ENCODE data around the gene PLD4.
"Not testable (repeated sequence)": the region's sequence is repeated elsewhere in the genome, so short reads cannot be mapped to it uniquely, and the experiment has no call there.

PLD4 gene

GRCh38 chr14:104897330-104898194, 27.1 kb upstream of the PLD4 start:
- peak; percentile 22 for DNase-seq (ENCODE audit: low spot score)
- TF ChIP-seq, protein P1, sequence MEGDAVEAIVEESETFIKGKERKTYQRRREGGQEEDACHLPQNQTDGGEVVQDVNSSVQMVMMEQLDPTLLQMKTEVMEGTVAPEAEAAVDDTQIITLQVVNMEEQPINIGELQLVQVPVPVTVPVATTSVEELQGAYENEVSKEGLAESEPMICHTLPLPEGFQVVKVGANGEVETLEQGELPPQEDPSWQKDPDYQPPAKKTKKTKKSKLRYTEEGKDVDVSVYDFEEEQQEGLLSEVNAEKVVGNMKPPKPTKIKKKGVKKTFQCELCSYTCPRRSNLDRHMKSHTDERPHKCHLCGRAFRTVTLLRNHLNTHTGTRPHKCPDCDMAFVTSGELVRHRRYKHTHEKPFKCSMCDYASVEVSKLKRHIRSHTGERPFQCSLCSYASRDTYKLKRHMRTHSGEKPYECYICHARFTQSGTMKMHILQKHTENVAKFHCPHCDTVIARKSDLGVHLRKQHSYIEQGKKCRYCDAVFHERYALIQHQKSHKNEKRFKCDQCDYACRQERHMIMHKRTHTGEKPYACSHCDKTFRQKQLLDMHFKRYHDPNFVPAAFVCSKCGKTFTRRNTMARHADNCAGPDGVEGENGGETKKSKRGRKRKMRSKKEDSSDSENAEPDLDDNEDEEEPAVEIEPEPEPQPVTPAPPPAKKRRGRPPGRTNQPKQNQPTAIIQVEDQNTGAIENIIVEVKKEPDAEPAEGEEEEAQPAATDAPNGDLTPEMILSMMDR (IDR thresholded peaks at IDR 0.05; ENCODE audit: extremely low read depth, missing control alignments) = no peak

DNA sequence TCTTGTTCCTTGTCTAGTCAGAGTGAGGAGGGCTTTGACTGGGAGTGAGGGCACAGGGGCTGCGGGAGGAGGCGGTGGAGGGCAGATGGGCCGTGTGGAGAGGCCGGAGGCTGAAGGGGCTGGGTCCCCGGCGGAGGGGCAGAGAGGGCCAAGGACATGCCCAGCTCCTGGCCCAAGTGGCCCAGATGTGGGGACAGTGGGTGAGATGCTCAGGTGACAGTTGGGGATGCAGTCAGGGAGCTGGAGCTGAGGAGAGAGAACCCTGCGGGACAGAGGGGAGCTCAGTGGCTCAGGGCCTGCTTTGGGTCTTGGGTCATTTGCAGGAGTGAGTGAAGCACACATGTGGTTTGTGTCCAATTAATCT, 26.5 kb upstream of the PLD4 start:
- no peak for DNase-seq (ENCODE audit: low spot score)
- TF ChIP-seq, protein P1 (IDR thresholded peaks at IDR 0.05; ENCODE audit: extremely low read depth, missing control alignments) = no peak

- TF ChIP-seq, protein P1 (IDR thresholded peaks at IDR 0.05; ENCODE audit: extremely low read depth, missing control alignments) = no peak
- DNase-seq (ENCODE audit: low spot score) = no peak
These were observed 25.7 kb upstream of the PLD4 start for GRCh38 chr14:104898870-104899510.

DNA sequence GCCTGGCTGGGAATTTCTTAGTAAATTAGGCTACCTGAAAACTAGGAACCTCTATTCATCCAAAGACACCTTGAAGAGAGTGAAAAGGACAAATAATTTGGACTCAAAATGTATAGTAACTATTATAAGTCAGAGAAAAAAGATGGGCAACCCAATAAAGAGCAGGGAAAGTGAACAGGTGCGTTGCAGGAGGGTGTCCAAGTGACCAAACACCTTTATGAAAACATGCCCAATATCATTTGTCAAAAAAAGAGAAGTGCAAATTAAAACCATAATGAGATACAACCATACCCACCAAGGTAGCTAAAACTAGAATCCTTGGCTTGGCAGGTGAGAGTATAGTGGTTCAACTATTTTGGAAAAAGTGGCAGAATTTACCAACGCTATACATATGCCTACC, 24.9 kb upstream of the PLD4 start:
- TF ChIP-seq, protein P1 (IDR thresholded peaks at IDR 0.05; ENCODE audit: extremely low read depth, missing control alignments) = no peak
- DNase-seq (ENCODE audit: low spot score) = no peak

DNA sequence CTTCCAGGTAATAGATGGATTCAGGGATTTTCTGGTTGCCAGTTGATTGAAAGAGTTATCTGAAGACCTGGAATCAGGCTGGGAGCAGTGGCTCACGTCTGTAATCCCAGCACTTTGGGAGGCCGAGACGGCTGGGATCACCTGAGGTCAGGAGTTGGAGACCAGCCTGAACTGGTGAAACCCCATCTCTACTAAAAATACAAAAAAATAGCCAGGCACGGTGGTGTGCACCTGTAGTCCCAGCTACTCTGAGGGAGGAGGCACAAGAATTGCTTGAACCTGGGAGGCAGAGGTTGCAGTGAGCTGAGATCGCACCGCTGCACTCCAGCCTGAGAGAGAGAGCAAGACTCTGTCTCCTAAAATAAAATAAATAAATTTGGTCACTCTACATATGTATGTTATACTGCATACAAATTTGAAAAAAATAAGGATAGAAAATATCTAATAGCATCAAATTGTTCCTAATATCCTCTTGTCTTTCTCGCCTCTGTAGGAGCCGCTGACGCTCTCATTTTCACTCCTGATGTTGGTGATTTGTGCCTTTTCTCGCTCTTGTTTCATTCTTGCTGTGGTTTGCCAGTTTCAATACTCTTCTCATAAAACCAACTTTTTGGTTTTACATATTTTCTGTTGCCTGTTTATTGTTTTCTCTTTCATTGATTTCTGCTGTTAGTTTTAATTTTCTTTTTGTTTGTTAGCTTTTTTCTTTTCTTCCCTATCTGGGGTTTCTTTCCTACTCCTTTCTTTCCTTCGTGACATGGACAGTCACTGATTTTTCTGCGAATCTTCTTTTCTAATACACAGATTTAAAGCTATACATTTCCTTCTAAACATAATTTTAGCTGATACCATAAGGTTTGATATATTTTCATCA, 23.8 kb upstream of the PLD4 start:
- peak; percentile 56 for DNase-seq (ENCODE audit: low spot score)
- TF ChIP-seq, protein P1 (IDR thresholded peaks at IDR 0.05; ENCODE audit: extremely low read depth, missing control alignments) = no peak

DNA sequence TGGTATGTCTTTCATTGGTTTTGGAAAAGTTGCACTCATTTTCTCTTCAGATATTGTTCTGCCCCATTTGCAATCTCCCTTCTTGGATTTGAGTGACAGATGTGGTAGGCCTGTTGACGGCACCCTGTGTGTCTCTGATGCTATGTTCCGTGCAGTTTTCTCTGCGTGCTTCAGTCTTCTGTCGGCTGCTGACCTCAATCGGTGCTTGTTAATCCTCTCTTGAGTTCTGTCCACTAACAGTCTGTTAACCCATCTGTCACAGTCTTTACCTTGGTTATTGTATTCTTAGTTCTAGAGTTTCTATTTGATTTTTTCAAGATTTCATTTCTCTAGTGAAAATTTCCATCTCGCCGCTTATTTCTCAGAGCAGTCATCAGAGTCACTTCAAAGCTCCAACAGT, 20.7 kb upstream of the PLD4 start:
- DNase-seq (ENCODE audit: low spot score) = no peak
- TF ChIP-seq, protein P1 (IDR thresholded peaks at IDR 0.05; ENCODE audit: extremely low read depth, missing control alignments) = no peak

- DNase-seq (ENCODE audit: low spot score) = peak; percentile 38
These were observed 19.8 kb upstream of the PLD4 start for GRCh38 chr14:104904650-104905578.

GRCh38 chr14:104905579-104905933, 19.1 kb upstream of the PLD4 start:
- DNase-seq (ENCODE audit: low spot score) = not testable (repeated sequence)

All from GM20000 (cell line).